ENCODE data around the gene CCL5.

DNA sequence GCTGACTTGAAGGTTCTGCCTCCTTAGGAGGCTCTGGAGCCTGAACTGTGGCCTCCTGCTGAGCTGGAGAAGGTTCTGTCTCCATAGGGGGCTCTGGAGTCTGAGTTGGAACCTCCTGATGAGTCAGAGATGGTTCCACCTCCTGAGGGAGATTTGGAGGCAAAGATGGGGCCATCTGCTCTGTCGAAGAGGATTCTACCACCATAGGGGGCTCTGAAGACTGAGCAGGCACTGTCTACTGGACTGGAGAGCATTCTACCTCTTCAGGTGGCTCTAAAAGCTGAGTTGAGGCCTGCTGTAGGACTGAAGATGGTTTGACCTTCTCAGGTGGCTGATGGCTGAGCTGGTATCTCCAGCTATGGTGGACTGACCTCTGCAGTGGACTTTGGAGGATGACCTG lies 34.2 kb upstream of the CCL5 start:
- TF ChIP-seq LEF1 (IDR thresholded peaks at IDR 0.05; ENCODE audit: borderline replicate concordance) (no peak), SP1 (IDR thresholded peaks at IDR 0.05) (no peak), BHLHE40 (IDR thresholded peaks at IDR 0.05; ENCODE audit: borderline replicate concordance) (no peak), HDGF (IDR thresholded peaks at IDR 0.05; ENCODE audit: borderline replicate concordance) (no peak), CTBP1 (IDR thresholded peaks at IDR 0.05; ENCODE audit: borderline replicate concordance) (no peak), ZNF384 (IDR thresholded peaks at IDR 0.05) (no peak)
